Measurements from ENCODE around the gene PBLD. TPM values are rescaled to one million over a fixed set of nuclear protein-coding genes. Genes with fewer than 3 reads are reported as not detected.

Gene PBLD
- total and polyA plus RNA-seq, 9 donors = 3.9 to 20.0 (median 7.8) TPM

DNA sequence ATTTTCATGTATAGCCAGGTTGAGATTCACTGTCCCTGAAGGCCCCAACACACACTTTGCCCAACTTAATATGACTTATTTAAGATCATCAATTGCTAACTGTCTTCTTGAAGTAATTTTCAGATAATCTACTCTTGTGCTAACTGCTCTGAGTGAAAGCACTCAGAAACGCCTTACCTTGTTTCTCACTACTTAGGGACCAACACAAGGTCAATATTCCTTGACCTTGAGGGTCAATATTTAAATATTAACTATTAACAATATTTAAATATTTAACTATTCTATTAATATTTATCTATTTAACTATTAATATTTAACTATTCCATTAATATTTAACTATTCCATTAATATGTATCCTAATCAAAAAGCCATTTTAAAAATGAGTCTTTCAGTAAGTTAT is 26.9 kb downstream of the PBLD start:
- H3K9me3 ChIP-seq (replicated peaks; ENCODE audit: control insufficient read depth, low read depth, low read length) = no peaks in the 10 kb centered on the region
- DNase-seq = no peak
- no peak overlapping the region for H3K27ac ChIP-seq (ENCODE audit: low read length)
- no peak overlapping the region for H3K4me3 ChIP-seq (ENCODE audit: low read length)
- no CpG with 5 or more reads among the region's 1 CpG for WGBS (ENCODE audit: insufficient coverage)
- no peaks in the 10 kb centered on the region for H3K4me1 ChIP-seq (ENCODE audit: control insufficient read depth, insufficient read depth, low read length)
- H3K36me3 ChIP-seq (ENCODE audit: control insufficient read depth, insufficient read depth, low read length) = no peaks in the 10 kb centered on the region
- no peaks in the 10 kb centered on the region for H3K27me3 ChIP-seq (ENCODE audit: control insufficient read depth, insufficient read depth, low read length)

DNA sequence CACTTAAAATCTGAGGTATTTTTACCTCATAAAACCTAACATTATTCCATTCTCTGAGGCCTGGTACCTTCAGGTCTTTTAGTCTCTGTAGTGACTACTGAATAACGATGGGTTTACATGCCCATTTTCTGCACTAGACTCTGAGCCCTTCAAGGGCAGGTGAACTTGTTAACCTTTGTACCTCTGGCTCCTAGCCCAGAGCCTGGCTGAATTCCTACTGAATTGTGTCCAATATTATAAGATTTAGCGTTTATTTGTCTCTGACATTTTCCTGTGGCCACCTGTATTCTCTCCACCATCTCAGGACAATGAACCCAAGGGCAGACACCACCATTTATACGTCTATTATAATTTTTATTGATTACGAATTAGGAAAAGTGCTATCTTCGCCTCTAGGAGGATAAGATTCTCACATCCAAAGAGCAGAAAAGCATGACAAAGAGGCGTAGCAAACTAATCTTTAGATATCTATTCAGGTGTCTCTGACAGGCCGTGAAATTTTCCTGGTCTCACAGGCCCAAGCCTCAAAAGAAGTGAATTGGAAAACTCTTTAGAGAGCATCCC is 28.8 kb downstream of the PBLD start:
- 95% methylated on average over 3 of the region's 7 CpGs for WGBS (ENCODE audit: insufficient coverage)
- no peaks in the 10 kb centered on the region for H3K9me3 ChIP-seq (replicated peaks; ENCODE audit: control insufficient read depth, low read depth, low read length)
- H3K27me3 ChIP-seq (ENCODE audit: control insufficient read depth, insufficient read depth, low read length) = no peaks in the 10 kb centered on the region
- no peaks in the 10 kb centered on the region for H3K4me1 ChIP-seq (ENCODE audit: control insufficient read depth, insufficient read depth, low read length)
- H3K36me3 ChIP-seq (ENCODE audit: control insufficient read depth, insufficient read depth, low read length) = no peaks in the 10 kb centered on the region
- no peak overlapping the region for H3K27ac ChIP-seq (ENCODE audit: low read length)
- DNase-seq = no peak
- no peak overlapping the region for H3K4me3 ChIP-seq (ENCODE audit: low read length)

DNA sequence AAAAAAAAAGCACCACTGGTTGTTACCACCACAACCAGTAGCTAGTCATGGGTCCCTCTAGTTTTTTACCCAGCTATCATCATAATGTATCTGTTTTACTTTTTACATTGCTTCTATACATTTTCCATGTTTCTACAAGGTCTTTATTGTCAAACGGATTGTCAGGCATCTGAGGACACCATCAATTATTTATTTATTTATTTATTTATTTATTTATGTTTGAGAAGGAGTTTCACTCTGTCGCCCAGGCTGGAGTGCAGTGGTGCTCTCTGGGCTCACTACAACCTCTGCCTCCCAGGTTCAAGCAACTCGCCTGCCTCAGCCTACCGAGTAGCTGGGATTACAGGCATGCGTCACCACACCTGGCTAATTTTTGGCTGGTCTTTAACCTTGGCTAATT is 29.9 kb downstream of the PBLD start:
- H3K4me1 ChIP-seq (ENCODE audit: control insufficient read depth, insufficient read depth, low read length) = no peaks in the 10 kb centered on the region
- H3K27me3 ChIP-seq (ENCODE audit: control insufficient read depth, insufficient read depth, low read length) = no peaks in the 10 kb centered on the region
- no peak for DNase-seq
- no peak overlapping the region for H3K4me3 ChIP-seq (ENCODE audit: low read length)
- H3K27ac ChIP-seq (ENCODE audit: low read length) = no peak overlapping the region
- no peaks in the 10 kb centered on the region for H3K36me3 ChIP-seq (ENCODE audit: control insufficient read depth, insufficient read depth, low read length)
- 96% methylated on average over 3 of the region's 5 CpGs for WGBS (ENCODE audit: insufficient coverage)
- H3K9me3 ChIP-seq (replicated peaks; ENCODE audit: control insufficient read depth, low read depth, low read length) = no peaks in the 10 kb centered on the region

DNA sequence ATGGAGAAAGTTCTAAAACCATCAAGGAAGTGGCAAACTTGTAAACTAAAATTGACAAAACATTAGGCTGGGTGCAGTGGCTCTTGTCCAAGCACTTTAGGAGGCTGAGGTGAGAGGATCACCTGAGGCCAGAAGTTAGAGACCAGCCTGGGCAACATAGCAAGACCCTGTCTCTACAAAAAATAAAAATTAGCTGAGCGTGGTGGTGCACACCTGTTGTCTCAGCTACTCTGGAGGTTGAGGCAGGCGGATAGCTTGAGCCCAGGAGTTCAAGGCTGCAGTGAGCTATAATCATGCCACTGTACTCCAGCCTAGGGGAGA is 30.3 kb downstream of the PBLD start:
- no peaks in the 10 kb centered on the region for H3K4me1 ChIP-seq (ENCODE audit: control insufficient read depth, insufficient read depth, low read length)
- no peaks in the 10 kb centered on the region for H3K27me3 ChIP-seq (ENCODE audit: control insufficient read depth, insufficient read depth, low read length)
- no peaks in the 10 kb centered on the region for H3K9me3 ChIP-seq (replicated peaks; ENCODE audit: control insufficient read depth, low read depth, low read length)
- 80% methylated on average over 1 of the region's 2 CpGs for WGBS (ENCODE audit: insufficient coverage)
- no peak for DNase-seq
- no peak overlapping the region for H3K27ac ChIP-seq (ENCODE audit: low read length)
- H3K36me3 ChIP-seq (ENCODE audit: control insufficient read depth, insufficient read depth, low read length) = no peaks in the 10 kb centered on the region
- no peak overlapping the region for H3K4me3 ChIP-seq (ENCODE audit: low read length)

DNA sequence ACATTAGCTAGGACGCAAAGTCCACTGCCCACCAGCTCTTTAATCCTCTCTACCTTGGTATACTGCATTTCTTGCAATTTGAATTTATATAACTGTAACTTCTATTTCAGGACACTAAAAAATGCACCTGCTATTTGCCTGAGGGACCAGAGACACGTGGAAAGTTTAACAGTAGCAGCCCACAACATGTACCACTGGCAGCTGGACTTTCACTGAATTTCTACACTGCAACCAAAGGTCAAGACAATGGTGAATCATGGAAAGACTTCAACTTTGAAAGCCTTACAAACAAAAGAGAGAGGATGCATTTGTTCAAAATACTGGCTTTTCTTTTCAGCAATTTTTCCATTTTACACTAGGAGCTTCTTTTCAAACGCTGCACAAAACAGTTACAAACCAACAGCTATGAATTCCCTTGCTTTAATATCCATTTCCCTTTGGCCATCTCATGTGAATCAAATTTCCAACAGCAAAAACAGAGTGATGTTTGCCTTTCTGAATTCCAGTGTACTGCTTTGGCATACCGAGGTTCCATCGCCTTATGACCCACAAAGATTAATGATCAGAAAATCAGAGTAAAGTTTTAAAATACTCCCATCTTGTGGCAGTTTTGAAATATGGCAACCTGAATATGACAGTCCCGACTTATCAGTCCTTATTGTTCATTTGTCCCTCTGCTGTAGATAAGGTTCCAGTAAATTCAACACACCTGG is 30.8 kb downstream of the PBLD start:
- Histone ChIP-seq H3K27me3 (ENCODE audit: control insufficient read depth, insufficient read depth, low read length) (no peaks in the 10 kb centered on the region), H3K4me3 (ENCODE audit: low read length) (no peak overlapping the region), H3K36me3 (ENCODE audit: control insufficient read depth, insufficient read depth, low read length) (no peaks in the 10 kb centered on the region), H3K9me3 (replicated peaks; ENCODE audit: control insufficient read depth, low read depth, low read length) (no peaks in the 10 kb centered on the region), H3K4me1 (ENCODE audit: control insufficient read depth, insufficient read depth, low read length) (no peaks in the 10 kb centered on the region), H3K27ac (ENCODE audit: low read length) (no peak overlapping the region)
- peak; percentile 68 for DNase-seq
- 62% methylated on average over 4 of the region's 6 CpGs for WGBS (ENCODE audit: insufficient coverage)

DNA sequence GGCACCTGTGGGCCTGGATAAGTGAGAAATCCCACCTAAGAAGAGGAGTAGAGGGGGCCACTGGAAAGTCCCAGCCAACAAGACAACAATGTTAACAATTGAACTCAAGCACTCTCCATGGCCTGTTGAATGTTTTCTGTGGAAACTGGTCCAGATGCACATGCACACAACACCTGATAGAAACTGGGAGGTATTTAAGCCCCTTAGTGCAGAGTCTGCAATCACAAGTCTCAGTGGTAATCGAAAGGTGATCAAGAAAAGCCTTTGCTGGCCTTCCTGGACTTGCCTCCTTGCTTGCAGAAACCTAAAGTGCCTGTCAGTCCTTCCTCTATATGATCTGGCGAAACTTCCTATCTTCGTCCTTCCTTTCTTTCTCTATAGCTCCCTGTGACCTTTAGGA is 31.4 kb downstream of the PBLD start:
- Histone ChIP-seq H3K4me3 (ENCODE audit: low read length) (no peak overlapping the region), H3K9me3 (replicated peaks; ENCODE audit: control insufficient read depth, low read depth, low read length) (no peaks in the 10 kb centered on the region), H3K27ac (ENCODE audit: low read length) (no peak overlapping the region), H3K4me1 (ENCODE audit: control insufficient read depth, insufficient read depth, low read length) (no peaks in the 10 kb centered on the region), H3K36me3 (ENCODE audit: control insufficient read depth, insufficient read depth, low read length) (no peaks in the 10 kb centered on the region), H3K27me3 (ENCODE audit: control insufficient read depth, insufficient read depth, low read length) (no peaks in the 10 kb centered on the region)
- no CpG with 5 or more reads among the region's 3 CpGs for WGBS (ENCODE audit: insufficient coverage)
- DNase-seq = no peak

DNA sequence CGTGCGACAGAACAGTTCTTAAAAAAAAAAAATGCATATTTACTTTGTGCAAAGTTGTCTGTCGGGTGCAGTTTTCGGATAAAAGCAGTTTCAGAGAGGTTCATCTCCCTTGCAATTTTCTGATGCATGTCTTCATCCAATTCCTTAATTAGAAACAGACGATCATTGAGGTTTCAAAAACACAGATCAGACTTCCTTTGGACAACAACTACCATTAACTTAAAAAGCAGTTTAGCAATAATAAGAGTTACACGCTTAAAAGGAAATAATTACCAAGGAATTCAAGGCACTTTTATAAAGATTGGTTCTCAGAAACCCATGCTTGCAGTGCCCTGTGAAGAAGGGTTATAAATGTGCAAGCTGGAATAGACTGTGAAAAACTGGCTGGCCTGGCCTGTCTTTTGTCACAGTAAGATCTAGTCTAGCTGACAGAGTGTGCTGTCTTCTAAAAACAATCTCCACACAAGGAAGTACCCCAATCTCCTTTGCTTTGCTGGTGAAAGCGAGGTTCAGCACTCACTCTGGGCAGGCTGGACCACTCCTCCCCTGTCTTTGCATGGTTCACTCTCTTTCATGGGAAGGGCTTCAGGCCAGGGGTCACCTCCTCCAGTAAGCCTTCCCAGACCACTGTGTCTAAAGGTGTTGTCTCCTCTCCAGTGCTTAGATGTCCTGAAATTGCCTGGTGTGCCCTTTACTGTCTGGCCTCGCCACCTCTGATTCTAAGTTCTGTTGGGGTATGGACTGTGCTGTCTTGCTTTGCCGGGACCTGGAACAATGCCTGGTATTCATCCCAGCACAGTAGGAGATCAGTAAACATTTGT is 35.7 kb downstream of the PBLD start:
- H3K27ac ChIP-seq (ENCODE audit: low read length) = no peak overlapping the region
- peak; percentile 60 for DNase-seq
- no peaks in the 10 kb centered on the region for H3K27me3 ChIP-seq (ENCODE audit: control insufficient read depth, insufficient read depth, low read length)
- no peaks in the 10 kb centered on the region for H3K36me3 ChIP-seq (ENCODE audit: control insufficient read depth, insufficient read depth, low read length)
- no peaks in the 10 kb centered on the region for H3K9me3 ChIP-seq (replicated peaks; ENCODE audit: control insufficient read depth, low read depth, low read length)
- WGBS (ENCODE audit: insufficient coverage) = 77% methylated on average over 4 of the region's 9 CpGs
- H3K4me1 ChIP-seq (ENCODE audit: control insufficient read depth, insufficient read depth, low read length) = no peaks in the 10 kb centered on the region
- H3K4me3 ChIP-seq (ENCODE audit: low read length) = no peak overlapping the region

DNA sequence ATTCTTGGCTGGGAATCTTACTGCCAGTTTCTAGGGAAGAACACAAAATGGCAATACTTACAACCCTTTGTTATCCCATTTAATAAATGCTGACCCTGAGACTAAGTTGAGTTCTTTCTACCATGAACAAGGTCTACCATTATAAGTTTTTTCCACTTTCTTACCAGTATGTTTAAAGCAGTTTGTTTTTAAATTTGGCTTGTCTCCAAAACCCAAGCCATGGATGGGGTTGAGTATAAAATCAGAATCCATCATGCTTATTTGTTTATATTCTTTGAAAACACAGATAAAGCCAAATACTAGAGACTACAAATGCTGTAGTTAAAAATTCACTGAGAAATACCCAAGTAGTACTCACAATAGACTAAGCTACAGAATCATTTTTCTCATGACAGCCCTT is 42.0 kb downstream of the PBLD start:
- no peak for DNase-seq
- Histone ChIP-seq H3K27me3 (ENCODE audit: control insufficient read depth, insufficient read depth, low read length) (no peaks in the 10 kb centered on the region), H3K4me1 (ENCODE audit: control insufficient read depth, insufficient read depth, low read length) (no peaks in the 10 kb centered on the region), H3K4me3 (ENCODE audit: low read length) (no peak overlapping the region), H3K9me3 (replicated peaks; ENCODE audit: control insufficient read depth, low read depth, low read length) (no peaks in the 10 kb centered on the region), H3K27ac (ENCODE audit: low read length) (no peak overlapping the region), H3K36me3 (ENCODE audit: control insufficient read depth, insufficient read depth, low read length) (no peaks in the 10 kb centered on the region)

DNA sequence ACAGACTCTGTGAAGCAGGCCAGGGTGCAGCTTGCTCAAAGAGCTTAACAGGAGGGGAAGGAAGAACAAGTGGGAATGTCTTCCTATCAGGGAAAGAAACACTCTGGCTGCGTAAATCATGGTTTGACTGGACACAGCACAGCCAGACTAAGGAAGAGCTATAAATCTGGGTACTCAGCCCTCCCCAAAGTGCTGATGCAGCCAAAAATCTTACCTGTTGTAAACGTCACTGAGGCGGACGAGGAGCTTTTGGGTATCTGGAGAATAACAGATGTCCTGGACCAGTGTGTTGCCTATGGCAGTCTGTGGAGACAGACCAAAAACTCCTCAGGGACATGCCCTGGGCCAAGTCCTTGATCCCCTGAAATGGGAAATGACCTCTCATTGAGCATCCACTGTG is 44.0 kb downstream of the PBLD start:
- WGBS (ENCODE audit: insufficient coverage) = 69% methylated on average over 4 of the region's 4 CpGs
- no peaks in the 10 kb centered on the region for H3K36me3 ChIP-seq (ENCODE audit: control insufficient read depth, insufficient read depth, low read length)
- DNase-seq = no peak

DNA sequence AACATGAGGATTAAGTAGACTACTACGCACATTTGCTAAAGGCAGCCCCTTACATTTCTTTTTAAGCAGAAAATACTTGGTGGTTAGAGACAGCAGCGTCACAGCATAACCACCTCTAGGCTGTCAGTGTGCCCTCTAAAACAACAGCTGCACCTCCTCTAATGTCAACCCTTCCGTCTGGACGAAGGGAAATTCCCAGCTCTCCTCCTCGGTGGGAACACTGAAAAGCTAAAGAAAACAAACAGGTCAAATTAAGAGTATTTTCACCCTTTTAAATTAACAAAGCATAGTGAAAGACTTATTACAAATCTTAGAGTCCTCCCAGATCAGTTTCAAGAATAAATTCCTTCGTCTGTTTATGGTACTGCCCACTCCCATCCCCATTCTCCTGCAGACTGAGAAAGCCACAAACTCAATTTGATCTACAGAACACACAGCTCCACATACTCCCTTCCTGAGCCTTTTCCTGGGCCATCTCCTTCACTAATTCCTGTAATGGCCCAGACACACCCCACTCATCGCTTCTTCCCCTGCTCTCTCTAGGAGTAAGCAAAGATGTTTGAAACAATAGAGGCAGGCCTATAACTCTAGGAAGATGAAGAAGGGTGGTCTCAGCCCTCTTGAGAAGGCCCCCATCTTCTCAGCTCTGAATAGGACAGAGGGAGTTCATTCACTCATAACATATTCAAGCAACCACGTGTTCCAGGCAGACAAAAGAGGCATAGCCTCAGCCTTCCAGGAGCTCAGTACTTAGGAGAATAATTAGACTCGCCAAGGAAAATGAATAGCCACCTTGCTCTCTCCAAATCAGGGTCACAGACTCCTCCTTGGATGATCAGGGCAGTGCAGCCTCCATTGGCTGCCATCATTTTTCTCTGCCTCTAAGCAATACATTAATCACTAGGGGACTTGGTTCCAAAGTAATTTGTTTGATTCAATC is 48.4 kb downstream of the PBLD start:
- DNase-seq = peak; percentile 21
- Histone ChIP-seq H3K27me3 (ENCODE audit: control insufficient read depth, insufficient read depth, low read length) (no peaks in the 10 kb centered on the region), H3K4me3 (ENCODE audit: low read length) (no peak overlapping the region), H3K27ac (ENCODE audit: low read length) (peak overlapping the region; percentile 26), H3K4me1 (ENCODE audit: control insufficient read depth, insufficient read depth, low read length) (no peaks in the 10 kb centered on the region), H3K36me3 (ENCODE audit: control insufficient read depth, insufficient read depth, low read length) (no peaks in the 10 kb centered on the region), H3K9me3 (replicated peaks; ENCODE audit: control insufficient read depth, low read depth, low read length) (no peaks in the 10 kb centered on the region)
- WGBS (ENCODE audit: insufficient coverage) = 87% methylated on average over 3 of the region's 9 CpGs

More for the DNA sequence above, 44.0 kb downstream of the PBLD start:
- Histone ChIP-seq H3K27ac (ENCODE audit: low read length) (no peak overlapping the region), H3K4me1 (ENCODE audit: control insufficient read depth, insufficient read depth, low read length) (no peaks in the 10 kb centered on the region), H3K4me3 (ENCODE audit: low read length) (no peak overlapping the region), H3K27me3 (ENCODE audit: control insufficient read depth, insufficient read depth, low read length) (no peaks in the 10 kb centered on the region), H3K9me3 (replicated peaks; ENCODE audit: control insufficient read depth, low read depth, low read length) (no peaks in the 10 kb centered on the region)
